ENCODE measurements around the gene C17orf78.
"Not testable (repeated sequence)": the region's sequence is repeated elsewhere in the genome, so short reads cannot be mapped to it uniquely, and the experiment has no call there.

The C17orf78 gene

DNA sequence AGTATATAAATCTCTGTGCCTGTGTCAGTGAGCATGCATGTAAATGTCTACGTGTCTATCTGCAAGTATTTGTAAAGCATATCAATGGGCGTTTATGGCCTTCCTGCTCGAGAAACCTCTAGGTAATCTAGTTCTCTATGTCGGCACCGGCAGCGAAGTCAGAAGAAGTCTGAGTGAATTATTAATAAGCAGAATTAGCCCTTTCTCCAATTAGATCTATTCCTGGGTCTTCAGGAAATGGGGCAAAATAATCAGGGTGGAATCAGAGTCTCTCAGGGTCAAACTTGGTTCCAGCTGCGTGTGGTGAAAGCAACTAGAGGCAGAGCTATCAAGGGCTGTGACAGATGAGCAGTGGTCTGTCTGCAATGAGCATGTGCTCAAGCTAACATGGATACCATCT, at the start of gene C17orf78:
TSS of gene C17orf78 (plus strand) at position 280 of the 400 bp plus-strand sequence. CDS start at position 388, 108 bp downstream.
- DNase-seq = no peak

DNA sequence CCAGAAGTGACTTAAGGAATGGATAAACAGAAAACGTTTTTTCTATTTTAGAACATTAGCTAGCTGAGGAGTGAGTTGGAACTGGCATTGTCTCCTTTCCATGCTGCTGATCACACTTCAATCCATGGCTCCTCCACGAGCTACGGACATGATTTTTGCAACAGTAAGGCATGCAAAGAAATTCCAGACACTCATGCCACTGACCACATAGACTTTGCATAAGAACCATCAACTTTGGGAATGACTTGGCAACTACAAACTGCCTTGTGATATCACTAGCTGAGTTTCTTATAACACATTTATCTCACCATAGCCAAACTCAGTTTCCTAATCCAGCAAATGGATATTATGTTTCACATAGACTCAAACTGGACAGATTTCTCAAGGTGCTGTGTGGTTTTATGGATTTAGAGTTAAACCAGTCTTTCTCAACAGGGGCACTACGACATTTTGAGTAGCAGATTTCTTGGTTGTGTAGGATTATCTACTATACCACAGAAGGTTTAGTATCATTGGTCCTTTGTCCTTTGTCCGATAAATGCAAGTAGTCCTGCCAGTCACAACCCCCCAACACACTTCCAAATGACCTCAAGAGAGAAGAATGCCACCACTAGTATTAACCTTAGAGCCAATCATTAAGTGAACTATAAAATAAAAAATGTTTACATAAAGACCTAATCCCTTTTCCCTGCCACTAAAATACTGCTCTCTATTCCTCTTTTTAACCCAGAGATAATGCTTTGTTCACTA, 48.3 kb upstream of the C17orf78 start:
- DNase-seq = no peak

DNA sequence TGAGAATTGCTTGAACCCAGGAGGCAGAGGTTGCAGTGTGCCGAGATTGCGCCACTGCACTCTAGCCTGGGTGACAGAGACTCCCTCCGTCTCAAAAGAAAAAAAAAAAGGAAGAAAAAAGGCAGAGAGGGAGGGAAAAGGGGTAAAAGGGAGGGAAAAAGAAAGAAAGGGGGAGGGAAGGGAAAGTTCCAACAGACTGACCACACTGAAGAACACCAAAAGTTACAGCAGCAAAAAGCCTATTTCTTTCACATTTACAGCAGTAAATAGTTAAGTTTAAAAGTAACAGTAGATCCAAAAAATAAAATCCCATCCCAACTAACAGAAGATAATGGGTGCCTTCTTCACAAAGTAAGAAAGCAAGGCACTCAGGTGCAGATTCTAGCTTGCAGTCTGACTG, 36.9 kb upstream of the C17orf78 start:
- no peak for DNase-seq

DNA sequence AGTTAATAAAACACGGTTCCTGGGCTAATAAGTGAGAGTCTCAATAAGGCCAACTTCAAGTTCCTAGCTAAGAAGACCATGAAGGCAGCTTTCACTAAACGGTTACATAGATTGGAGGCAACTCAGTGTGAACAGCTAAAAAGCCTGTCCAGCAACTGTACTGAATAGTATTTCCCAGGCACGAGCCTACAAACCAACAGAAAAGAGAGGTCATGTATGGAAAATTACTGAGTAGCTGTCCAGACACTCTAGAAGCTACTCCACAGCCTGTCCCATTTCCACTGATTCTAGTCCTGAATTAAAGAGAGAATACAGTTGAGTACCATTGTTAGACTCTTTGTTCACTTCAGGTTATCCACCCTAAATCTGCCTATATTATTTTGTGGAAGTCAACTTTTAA, 36.5 kb upstream of the C17orf78 start:
- DNase-seq = no peak

DNA sequence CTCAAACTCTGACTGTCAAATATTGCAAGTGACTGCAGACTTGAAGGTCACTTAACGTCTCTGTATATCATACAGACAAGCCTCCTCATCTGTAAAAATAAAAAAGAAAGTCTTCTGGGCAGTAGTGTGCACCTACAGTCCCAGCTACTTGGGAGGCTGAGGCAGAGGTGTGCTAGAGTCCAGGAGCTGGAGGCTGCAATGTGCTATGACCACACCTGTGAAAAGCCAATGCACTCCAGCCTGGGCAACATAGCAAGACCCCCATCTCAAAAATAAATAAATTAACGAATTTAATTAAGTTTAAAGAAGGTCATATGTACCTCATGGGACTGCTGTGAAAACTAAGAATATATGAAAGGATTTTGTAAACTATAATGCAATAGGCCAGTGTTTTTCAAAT, 35.0 kb upstream of the C17orf78 start:
- no peak for DNase-seq

DNA sequence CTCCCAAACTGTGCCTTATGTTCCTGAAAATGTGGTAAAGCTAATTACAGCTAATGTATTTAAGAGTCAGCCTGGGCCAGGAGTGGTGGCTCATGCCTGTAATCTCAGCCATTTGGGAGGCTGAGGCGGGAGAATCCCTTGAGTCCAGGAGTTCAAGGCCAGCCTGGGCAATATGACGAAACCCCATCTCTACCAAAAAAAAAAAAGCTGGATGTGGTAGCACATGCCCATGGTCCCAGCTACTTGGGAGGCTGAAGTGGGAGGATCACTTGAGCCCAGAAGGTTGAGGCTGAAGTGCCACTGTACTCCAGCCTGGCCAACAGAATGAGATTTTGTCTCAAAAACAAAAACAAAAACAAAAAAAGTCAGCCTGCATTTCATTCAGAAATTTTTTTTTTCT, 33.2 kb upstream of the C17orf78 start:
- DNase-seq = no peak

DNA sequence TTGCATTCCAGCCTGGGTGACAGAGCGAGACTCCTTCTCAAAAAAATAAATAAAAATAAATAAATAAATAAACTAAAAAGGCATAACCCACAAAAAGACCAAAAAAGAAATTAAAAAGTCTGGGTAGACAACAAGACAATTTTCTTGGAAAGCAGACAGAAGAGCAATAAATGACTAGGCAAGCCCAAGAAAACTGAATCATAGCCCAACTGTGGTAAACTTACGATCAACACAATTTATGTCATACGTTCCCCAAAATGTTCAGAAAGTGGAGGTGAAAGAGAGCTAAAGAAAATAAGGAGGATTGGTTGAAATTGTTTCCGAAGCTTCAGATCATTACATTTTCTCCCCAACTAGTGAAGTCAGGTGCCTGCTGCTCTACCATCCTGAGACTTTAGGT, 31.3 kb upstream of the C17orf78 start:
- no peak for DNase-seq

DNA sequence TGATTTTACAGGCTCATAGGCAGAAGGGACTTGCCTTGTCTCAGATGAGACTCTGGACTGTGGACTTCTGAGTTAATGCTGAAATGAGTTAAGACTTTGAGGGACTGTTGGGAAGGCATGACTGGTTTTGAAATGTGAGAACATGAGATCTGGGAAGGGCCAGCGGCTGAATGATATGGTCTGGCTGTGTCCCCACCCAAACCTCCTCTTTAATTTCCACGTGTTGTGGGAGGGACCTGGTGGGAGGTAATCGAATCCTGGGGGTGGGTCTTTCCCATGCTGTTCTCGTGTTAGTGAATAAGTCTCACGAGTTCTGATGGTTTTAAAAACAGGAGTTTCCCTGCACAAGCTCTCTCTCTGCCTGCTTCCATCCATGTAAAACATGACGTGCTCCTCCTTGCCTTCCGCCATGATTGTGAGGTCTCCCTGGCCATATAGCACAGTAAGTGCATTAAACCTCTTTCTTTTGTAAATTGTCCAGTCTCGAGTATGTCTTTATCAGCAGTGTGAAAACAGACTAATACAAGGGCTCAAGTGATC, 28.9 kb upstream of the C17orf78 start:
- not testable (repeated sequence) for DNase-seq

DNA sequence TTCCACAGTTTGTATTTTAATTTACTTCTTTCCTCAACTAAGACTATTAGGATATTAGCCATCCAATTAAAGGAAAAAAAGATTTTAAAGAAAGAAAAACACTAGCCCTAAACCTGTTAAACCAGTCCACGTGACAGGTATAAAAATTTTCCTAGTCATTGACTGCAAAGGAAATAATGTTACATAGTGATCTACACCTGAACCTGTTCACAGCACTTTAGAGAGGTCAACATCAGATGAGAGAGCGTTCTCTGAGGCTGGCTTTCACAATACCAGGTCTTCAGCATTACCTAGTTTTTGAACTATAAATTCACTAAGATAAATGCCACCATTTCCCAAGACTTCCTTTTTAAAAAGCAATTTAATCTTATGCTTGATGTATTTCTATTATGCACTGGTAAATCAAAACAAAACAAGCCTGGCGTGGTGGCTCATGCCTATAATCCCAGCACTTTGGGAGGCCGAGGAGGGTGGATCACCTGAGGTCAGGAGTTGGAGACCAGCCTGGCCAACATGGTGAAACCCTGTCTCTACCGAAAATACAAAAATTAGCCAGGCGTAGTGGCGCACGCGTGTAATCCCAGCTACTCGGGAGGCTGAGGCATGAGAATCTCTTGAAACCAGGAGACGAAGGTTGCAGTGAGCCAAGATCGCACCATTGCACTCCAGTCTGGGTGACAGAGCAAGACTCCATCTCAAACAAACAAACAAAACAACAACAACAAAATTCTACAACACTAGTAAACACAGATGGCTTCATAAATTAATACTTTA, 18.8 kb upstream of the C17orf78 start:
- DNase-seq = not testable (repeated sequence)

DNA sequence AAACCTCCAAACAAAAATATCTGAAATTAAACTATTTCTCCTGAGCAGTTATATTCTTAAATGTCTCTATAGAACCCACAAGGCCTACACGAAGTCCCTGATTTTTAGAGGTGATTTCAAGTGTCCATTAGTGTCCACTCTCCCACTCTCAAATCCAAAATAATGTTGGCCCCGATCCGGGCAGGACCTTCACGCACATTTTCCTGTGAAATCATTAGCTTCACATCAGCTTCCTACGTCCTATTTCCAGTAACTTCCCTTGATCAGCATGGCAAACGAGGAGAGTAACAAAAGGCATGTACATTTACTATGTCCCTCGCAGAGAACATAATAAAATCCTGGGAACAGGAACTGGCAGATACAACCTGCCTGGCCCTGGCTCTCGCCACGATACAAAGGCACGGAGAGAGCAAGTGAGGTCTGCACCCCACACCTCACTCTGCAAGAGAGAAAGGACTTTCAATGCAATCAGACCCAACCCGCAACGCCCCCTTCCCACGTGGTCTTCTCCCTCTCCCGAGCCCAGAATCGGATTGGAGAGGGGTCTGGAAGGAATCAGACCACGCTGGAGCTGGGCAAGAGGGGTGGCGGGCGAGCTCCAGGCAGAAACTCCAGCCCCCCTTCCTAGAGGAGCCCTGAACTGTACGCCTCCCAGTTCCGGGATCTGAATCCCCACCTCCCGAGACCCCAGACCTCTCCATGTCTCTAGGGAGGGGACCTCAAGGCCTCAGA, 17.5 kb upstream of the C17orf78 start:
- peak; percentile 4 for DNase-seq

DNA sequence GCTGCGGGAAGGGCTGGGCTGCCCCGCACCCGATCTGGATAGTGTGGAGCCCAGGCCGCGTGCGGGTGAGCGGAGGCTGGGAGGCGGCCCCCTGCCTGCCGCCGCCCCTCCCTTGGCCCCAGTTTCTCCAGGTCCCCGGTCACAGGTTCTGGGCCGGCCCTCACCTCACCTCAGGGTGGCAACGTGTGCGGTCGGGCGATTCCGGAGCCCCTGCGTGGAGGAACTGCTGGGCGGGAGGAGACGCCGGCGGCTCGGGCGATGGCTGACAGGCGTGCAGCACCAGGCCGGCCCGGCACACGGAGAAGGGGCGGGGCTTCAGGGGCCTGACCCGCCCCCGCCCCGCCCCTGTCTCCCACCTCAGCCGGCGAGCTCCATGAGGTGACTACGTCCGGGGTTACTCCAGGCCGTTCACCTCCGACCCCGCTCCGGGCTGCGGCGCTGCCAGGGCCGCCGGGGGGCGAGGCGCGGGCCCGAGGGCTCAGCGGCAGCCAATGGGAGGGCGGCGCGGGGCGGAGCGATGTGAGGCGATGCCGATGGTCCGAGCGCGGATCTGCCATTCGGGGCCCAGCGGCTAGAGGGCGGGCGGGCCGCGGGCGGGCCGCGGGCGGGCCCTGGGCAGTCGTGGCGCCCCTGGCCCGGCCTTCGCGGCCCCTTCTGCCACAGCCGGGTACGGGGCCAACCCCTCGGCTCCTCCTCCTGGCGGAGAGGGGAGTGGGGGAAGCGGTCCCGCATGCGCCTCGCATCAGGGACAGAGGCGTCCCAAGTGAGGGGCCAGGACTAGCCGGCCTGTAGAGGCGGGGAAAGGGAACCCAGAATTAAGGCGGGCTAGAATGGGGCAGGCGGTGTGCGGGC, 16.7 kb upstream of the C17orf78 start:
- DNase-seq = peak; percentile 84

DNA sequence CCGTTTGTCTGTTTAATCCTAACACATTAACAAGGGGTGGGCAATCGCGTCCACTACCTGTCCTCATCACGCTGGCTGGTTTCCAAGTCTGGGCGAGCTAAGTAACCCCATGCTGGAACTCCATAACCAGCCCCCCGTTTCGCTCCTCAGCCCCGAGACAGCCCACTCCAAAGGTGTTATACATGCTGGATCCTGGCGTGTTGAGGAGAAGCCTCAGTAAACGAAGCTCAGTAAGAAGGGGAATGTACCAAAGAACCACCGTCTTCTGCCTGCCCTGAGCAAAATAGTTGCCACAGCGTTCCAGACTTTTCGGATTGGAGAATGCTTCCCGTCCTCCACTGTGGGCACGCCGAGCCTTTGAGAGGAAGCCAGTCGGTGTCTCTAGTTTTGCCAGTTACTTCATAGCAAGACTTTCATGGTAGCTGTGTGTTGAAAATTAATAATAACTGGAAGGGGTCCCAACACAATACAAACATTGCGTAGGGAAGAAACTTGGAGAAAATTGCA, 16.1 kb upstream of the C17orf78 start:
- no peak for DNase-seq

DNA sequence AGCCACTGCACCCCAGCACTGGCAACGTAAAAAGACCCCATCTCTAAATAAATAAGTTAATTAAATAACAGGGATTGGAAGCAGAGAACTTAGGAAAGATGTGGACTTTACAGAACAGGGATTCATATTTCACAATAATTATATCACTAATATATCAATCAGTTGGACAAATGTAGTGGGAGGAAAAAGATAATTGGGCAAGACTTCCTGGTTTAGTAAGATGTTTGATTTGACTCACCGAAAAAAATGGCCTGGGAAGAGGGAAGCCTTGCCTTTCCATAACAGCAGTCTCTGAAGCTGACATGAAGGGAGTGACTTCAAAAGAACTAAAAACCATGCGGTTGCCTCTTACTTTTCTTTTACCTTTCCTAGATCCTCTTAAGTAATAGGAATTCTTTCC, 15.2 kb upstream of the C17orf78 start:
- DNase-seq = no peak

DNA sequence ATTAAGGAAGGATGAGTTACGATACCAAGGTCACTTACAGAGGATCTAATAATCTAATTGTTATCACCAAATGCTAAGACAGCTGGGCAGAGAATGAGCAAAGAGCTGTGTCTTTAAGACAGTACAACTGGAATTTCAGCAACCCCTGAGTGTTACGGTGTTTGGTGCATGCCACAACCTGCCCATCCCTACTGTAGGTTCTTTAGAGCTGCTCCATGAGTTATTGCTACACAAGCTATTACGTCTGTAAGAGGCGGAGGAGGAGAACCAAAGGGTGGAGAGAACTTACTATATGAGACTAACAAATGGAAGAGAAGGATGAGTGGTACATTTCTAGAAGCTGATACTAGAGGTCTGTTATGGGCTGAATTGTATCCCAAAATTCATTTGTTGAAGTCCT, 14.2 kb upstream of the C17orf78 start:
- no peak for DNase-seq

DNA sequence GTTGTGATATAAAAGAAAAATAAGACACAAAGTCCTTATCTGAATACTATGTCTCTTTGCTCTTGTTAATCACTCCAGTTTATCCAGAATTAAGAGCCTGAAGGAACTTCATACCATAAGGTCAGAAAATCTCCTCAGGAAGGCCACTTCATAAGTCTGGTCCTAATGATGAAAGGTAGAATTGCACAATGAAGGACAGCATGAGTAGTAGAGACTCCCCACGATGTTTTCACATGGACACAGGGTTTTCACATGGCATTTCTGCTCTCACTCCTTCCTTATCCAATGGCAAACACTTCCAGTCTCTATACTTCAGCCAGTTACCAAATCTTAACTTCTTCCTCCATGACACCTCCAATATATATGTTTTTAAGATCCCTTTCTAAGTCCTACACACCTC, 10.2 kb upstream of the C17orf78 start:
- no peak for DNase-seq

DNA sequence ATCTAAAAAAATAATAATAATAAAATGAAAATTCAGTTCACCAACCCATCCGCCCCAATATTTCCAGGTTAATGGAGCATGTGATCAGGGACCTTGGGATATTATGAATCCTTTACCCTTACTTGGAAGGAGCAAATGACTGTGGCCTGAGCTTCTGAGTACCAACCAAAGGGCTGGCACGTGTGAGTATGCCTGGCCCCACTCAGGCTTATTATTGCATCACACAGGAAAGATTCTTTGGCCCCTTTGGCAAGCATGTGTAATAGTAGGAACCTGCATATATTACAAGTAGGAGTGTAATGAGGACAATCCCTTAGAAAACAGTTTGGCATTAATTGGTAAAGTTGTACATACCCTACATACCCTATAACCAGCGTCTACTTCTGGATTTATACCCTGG, 7.2 kb upstream of the C17orf78 start:
- no peak for DNase-seq

DNA sequence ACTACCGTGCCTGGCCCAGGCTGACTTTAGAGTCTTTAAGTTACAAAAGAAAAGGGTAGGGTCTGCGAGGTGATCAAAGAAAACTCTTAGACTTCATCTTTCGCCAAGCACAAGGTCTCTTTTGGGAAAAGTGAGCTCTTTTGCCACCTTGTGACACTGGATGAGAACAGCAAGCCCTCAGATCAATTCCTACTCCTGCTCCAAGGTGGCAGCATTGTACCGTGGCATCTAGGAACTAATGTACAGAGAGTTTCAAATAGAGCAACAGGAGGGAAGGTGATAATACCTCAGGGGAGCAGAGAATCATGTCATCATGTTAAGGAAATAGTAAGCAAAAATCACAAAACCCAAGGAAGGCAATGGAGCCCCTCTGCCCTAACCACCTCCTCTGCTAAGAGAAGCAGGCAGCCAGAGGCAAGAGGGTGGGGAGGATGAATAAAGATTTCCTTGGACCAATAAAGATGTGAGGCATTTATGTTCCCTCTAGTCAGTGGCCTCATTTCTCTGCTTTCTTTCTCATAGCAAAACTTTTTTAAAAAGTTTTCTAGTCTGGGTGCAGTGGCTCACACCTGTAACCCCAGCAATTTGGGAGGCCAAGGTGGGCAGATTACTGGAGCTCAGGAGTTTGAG, 2.1 kb upstream of the C17orf78 start:
- peak; percentile 50 for DNase-seq

DNA sequence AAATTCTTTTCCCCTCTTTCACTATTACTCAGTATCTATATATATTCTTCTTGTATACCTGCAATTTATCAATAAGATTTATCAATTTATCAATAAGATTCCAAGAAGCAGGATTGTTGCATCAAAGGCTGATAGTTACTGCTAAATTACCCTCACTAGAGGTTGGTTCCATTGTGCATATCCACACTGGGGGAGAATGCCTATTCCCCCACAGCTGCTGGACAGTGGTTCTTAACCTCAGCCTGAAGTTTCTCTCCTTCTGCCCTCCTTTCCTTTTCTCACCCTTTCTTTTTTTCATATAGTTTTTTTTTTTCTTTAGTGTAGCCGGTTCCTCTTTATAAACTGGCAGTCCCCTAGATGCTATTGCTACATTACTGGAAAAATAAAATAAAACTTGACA, 6.3 kb downstream of the C17orf78 start:
- DNase-seq = no peak

DNA sequence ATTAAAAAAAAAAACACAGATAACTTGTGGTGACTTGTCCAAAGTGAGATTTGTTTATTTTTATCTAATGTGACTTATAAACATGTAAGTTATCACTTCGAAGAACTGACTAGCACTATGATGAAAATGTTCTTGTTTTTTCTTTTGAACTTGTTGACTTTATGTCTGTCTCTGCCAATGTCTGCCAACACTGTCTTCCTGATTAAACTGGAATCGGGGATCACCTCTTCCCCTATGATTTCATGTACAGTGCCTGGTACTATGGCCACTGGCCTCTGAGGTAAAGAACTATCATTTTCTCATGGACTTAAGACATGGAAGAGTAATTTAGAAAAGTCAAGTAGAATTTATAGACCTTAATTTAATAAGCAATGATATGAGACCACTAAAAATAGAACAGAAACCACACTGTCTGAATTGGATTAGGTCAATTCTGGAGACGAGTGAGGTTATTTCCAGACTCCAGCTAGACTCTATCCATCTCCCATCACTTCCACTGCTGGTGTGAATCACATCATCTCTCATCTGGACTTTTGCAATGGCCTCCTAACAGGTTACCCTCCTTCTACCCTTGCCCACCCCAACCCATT, 8.9 kb downstream of the C17orf78 start:
- DNase-seq = no peak

DNA sequence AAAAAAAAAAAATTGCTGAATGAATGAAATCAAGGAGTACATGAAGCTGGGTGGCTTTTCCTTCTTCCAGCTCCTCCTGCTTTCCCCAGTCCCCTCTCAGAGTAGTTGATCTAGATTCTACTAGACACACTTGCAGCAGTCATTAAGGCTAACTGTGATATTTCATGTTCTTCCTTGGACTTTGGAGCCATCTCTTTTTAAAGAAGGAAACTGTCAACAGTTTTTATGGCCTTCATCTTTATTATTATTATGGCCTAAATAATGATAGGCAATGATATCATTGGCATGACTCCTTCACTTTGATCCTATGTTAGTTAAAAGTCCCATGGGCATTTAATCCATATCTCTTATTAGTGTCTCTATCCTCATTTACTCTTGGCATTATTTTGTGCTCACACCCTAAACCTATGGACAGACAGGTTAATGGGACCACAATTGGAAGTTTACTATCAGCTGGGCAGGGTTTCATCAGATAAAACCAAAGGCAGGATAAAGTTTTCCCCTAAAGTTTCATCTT, 9.7 kb downstream of the C17orf78 start:
- DNase-seq = no peak

DNA sequence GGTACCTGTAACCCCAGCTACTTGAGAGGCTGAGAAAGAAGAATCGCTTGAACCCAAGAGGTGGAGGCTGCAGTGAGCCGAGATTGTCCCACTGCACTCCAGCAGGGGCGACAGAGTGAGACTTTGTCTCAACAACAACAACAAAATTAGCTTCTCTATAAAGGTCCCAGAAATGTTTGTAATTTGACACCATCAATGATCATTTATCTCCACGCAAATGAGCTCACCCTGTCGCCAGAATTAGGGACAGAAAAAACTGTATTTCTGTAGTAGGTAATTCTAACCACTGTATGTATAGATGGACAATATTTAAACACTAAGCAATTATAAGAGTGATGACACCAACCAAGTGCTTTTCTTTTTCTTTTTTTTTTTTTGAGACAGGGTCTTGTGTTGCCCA, 10.7 kb downstream of the C17orf78 start:
- DNase-seq = no peak

Data from activated gamma-delta T cell treated with Interleukin-2 at 50 U/mL for 16 hours (primary cell).